H1 (cell line): Measurements from ENCODE around the gene CNDP2. TPM values are rescaled to one million over a fixed set of nuclear protein-coding genes. Genes with fewer than 3 reads are reported as not detected.

Source experiments
- CTCF ChIA-PET: fragments of 300-600 bp; sonication (Branson Sonifier 250); formaldehyde crosslinking; loops from one replicate; lab custom pipeline; 2021; ENCODE audit not compliant: partially characterized antibody; lab: Charles Lee
- POLR2A ChIA-PET: fragments of 300-600 bp; sonication (Branson Sonifier 250); formaldehyde crosslinking; loops from one replicate; lab custom pipeline; 2021; ENCODE audit warnings: inconsistent platforms; ENCODE audit not compliant: partially characterized antibody; lab: Charles Lee
- DNase-seq, 2 experiments: peaks; one replicate each; pipeline versions ENCODE4 v3.0.0 to v3.0.0-alpha.2; 2010 to 2022; ENCODE audit warnings: low spot score in 2 of 2, low read depth in 1 of 2, mixed read lengths in 1 of 2
- FAIRE-seq: peaks from 2 replicates; lab custom pipeline; 2011; peaks lifted over from hg19 to GRCh38; lab: Jason Lieb, UNC
- H2AFZ ChIP-seq: 2 replicates; pipeline ENCODE4 v1.8.1; 2012; ENCODE audit warnings: low read length, inconsistent platforms
- H2AK5ac ChIP-seq: 2 replicates; pipeline ENCODE4 v1.6.1; 2013; ENCODE audit warnings: low read depth, low read length
- H2BK120ac ChIP-seq: replicated peaks from 2 replicates; pipeline ENCODE3; 2013; ENCODE audit warnings: low read depth, low read length, inconsistent platforms
- H2BK12ac ChIP-seq: 2 replicates; pipeline ENCODE4 v1.6.1; 2013; ENCODE audit warnings: low read depth, low read length
- H2BK15ac ChIP-seq: 2 replicates; pipeline ENCODE4 v1.6.1; 2013; ENCODE audit warnings: low read length
- H2BK20ac ChIP-seq: 2 replicates; pipeline ENCODE4 v1.6.1; 2013; ENCODE audit warnings: low read length
- H2BK5ac ChIP-seq: 2 replicates; pipeline ENCODE4 v1.6.1; 2013; ENCODE audit warnings: low read depth, low read length
- H3K14ac ChIP-seq: 2 replicates; pipeline ENCODE4 v1.6.1; 2013; ENCODE audit warnings: inconsistent platforms; ENCODE audit not compliant: insufficient read length
- H3K18ac ChIP-seq: 2 replicates; pipeline ENCODE4 v1.6.1; 2013; ENCODE audit warnings: low read length; ENCODE audit errors: extremely low read depth
- H3K23ac ChIP-seq: 2 replicates; pipeline ENCODE4 v1.6.1; 2013; ENCODE audit warnings: inconsistent platforms; ENCODE audit not compliant: insufficient read length
- H3K23me2 ChIP-seq: 2 replicates; pipeline ENCODE4 v1.6.1; 2013; ENCODE audit warnings: low read depth, low read length
- H3K27ac ChIP-seq: 2 replicates; pipeline ENCODE4 v1.6.1; 2011; ENCODE audit warnings: low read depth, low read length, inconsistent platforms
- H3K27me3 ChIP-seq, 4 experiments: replicated peaks in 1 of 4; 1 replicate in 1 of 4; 2 replicates in 3 of 4; pipeline versions ENCODE4 v1.6.1 to v1.8.1; 2011 to 2013; ENCODE audit warnings: low read length in 3 of 4, mild to moderate bottlenecking in 3 of 4, inconsistent platforms in 2 of 4, mixed read lengths in 2 of 4, moderate library complexity in 1 of 4; ENCODE audit not compliant: control insufficient read depth in 3 of 4, insufficient read depth in 3 of 4; ENCODE audit errors: extremely low read depth in 1 of 4
- H3K36me3 ChIP-seq, 4 experiments: 2 replicates each; pipeline versions ENCODE4 v1.6.1 to v1.8.1; 2011 to 2013; ENCODE audit warnings: mild to moderate bottlenecking in 4 of 4, low read length in 3 of 4, moderate library complexity in 2 of 4, control low read depth in 1 of 4, inconsistent platforms in 1 of 4; ENCODE audit not compliant: insufficient read depth in 4 of 4, control insufficient read depth in 2 of 4
- H3K4ac ChIP-seq: replicated peaks from 2 replicates; pipeline ENCODE3; 2013; ENCODE audit warnings: low read length, low read depth, mixed read lengths, inconsistent platforms; ENCODE audit not compliant: insufficient read length
- H3K4me1 ChIP-seq, 4 experiments: replicated peaks in 1 of 4; 1 replicate in 1 of 4; 2 replicates in 3 of 4; pipeline versions ENCODE4 v1.6.1 to v1.8.1; 2011 to 2013; ENCODE audit warnings: low read length in 3 of 4, inconsistent platforms in 2 of 4, mixed read lengths in 1 of 4; ENCODE audit not compliant: insufficient read depth in 4 of 4, control insufficient read depth in 3 of 4
- H3K4me2 ChIP-seq, 2 experiments: 2 replicates each; pipeline versions ENCODE4 v1.6.1 to v1.8.1; 2011 to 2013; ENCODE audit warnings: low read depth in 2 of 2, low read length in 2 of 2, control low read depth in 1 of 2, inconsistent platforms in 1 of 2, mild to moderate bottlenecking in 1 of 2; ENCODE audit not compliant: insufficient read depth in 1 of 2
- H3K4me3 ChIP-seq, 4 experiments: fragments of 200-600, 300-600 bp in 1 of 4; sonication (generic), shearing (Covaris generic), sonication (Bioruptor Twin) in 1 of 4; 2 replicates each; pipeline versions ENCODE4 v1.5.1 to v1.8.1; 2011 to 2016; ENCODE audit warnings: low read length in 4 of 4, low read depth in 3 of 4, control low read depth in 2 of 4, inconsistent platforms in 2 of 4, mild to moderate bottlenecking in 2 of 4, mixed read lengths in 1 of 4, moderate library complexity in 1 of 4; ENCODE audit not compliant: insufficient read depth in 2 of 4; ENCODE audit errors: extremely low read depth in 1 of 4
- H3K56ac ChIP-seq: replicated peaks from 2 replicates; pipeline ENCODE3; 2013; ENCODE audit warnings: low read depth, mild to moderate bottlenecking, mixed read lengths, low read length, inconsistent platforms; ENCODE audit not compliant: insufficient read length
- H3K79me1 ChIP-seq: 2 replicates; pipeline ENCODE4 v1.6.1; 2013; ENCODE audit warnings: low read depth, low read length, control low read depth
- H3K79me2 ChIP-seq, 2 experiments: 2 replicates each; pipeline versions ENCODE4 v1.6.1 to v1.8.1; 2012 to 2013; ENCODE audit warnings: low read length in 2 of 2, mild to moderate bottlenecking in 2 of 2, inconsistent platforms in 1 of 2; ENCODE audit not compliant: insufficient read depth in 2 of 2, control insufficient read depth in 1 of 2
- H3K9ac ChIP-seq, 4 experiments: replicated peaks in 1 of 4; 1 replicate in 1 of 4; 2 replicates in 3 of 4; pipeline versions ENCODE4 v1.6.1 to v1.8.1; 2011 to 2013; ENCODE audit warnings: low read depth in 3 of 4, low read length in 3 of 4, control low read depth in 2 of 4, mild to moderate bottlenecking in 2 of 4, moderate library complexity in 2 of 4, inconsistent platforms in 1 of 4; ENCODE audit errors: extremely low read depth in 1 of 4
- H3K9me3 ChIP-seq, 2 experiments: 2 replicates each; pipeline versions ENCODE4 v1.6.1 to v1.8.1; 2012 to 2013; ENCODE audit warnings: mild to moderate bottlenecking in 2 of 2, moderate library complexity in 2 of 2, control low read depth in 1 of 2, inconsistent platforms in 1 of 2, low read depth in 1 of 2, low read length in 1 of 2, mixed read lengths in 1 of 2; ENCODE audit not compliant: insufficient read depth in 2 of 2
- H4K20me1 ChIP-seq, 2 experiments: replicated peaks in 1 of 2; 2 replicates each; pipeline versions ENCODE3 to v1.8.1; 2011 to 2013; ENCODE audit warnings: inconsistent platforms in 2 of 2, low read length in 2 of 2, mild to moderate bottlenecking in 1 of 2; ENCODE audit not compliant: insufficient read depth in 2 of 2, control insufficient read depth in 1 of 2
- H4K5ac ChIP-seq: 2 replicates; pipeline ENCODE4 v1.6.1; 2013; ENCODE audit warnings: low read length, low read depth, mixed read lengths, inconsistent platforms; ENCODE audit not compliant: insufficient read length
- H4K8ac ChIP-seq: 2 replicates; pipeline ENCODE4 v1.8.0; 2013; ENCODE audit warnings: mild to moderate bottlenecking, moderate library complexity, low read length, inconsistent platforms; ENCODE audit not compliant: insufficient read depth; ENCODE audit errors: extremely low read depth
- H4K91ac ChIP-seq: replicated peaks from 2 replicates; pipeline ENCODE3; 2013; ENCODE audit warnings: low read length, mixed read lengths, inconsistent platforms; ENCODE audit not compliant: insufficient read length
- ASH2L ChIP-seq: fragments of 200-600, 300-600 bp; sonication (generic); IDR thresholded peaks from one replicate; pipeline ENCODE4 v1.7.1; 2017; ENCODE audit warnings: low read length
- ATF3 ChIP-seq: IDR thresholded peaks from 2 replicates; pipeline ENCODE4 v1.6.1; 2011; ENCODE audit warnings: low read depth, mild to moderate bottlenecking, low read length; ENCODE audit not compliant: insufficient read depth
- BACH1 ChIP-seq: IDR thresholded peaks from 2 replicates; pipeline ENCODE4 v1.6.1; 2012; ENCODE audit warnings: low read length, improper control_type of control experiment
- CREB1 ChIP-seq: IDR thresholded peaks from 2 replicates; pipeline ENCODE4 v1.6.1; 2012; ENCODE audit warnings: inconsistent platforms
- CTCF ChIP-seq, 3 experiments: IDR thresholded peaks; 1 replicate in 2 of 3; 2 replicates in 1 of 3; pipeline versions ENCODE4 v1.5.1 to v1.6.1; 2011; ENCODE audit warnings: low read length in 3 of 3, mild to moderate bottlenecking in 3 of 3, inconsistent platforms in 2 of 3, low read depth in 1 of 3, moderate library complexity in 1 of 3; ENCODE audit not compliant: insufficient read depth in 1 of 3; ENCODE audit errors: control extremely low read depth in 1 of 3
- GABPA ChIP-seq: IDR thresholded peaks from 2 replicates; pipeline ENCODE4 v1.6.1; 2011; ENCODE audit warnings: mild to moderate bottlenecking, low read length, moderate library complexity, borderline replicate concordance; ENCODE audit not compliant: insufficient read depth
- KDM1A ChIP-seq: fragments of 200-600, 300-600 bp; sonication (generic); IDR thresholded peaks from 2 replicates; pipeline ENCODE4 v1.7.1; 2016; ENCODE audit warnings: mild to moderate bottlenecking, low read length, borderline replicate concordance
- KDM4A ChIP-seq: IDR thresholded peaks from one replicate; pipeline ENCODE4 v1.7.1; 2012; ENCODE audit warnings: low read depth, mild to moderate bottlenecking, moderate library complexity, low read length, inconsistent platforms; ENCODE audit not compliant: severe bottlenecking
- PHF8 ChIP-seq: fragments of 200-600 bp; sonication (generic); conservative IDR thresholded peaks from 2 replicates; pipeline ENCODE4 v1.7.1; 2012; ENCODE audit warnings: low read depth, mild to moderate bottlenecking, inconsistent platforms, low read length, moderate library complexity
- POLR2AphosphoS5 ChIP-seq: IDR thresholded peaks from 2 replicates; pipeline ENCODE4 v1.6.1; 2011; ENCODE audit warnings: low read depth, low read length
- SIN3A ChIP-seq, 2 experiments: IDR thresholded peaks in 1 of 2; conservative IDR thresholded peaks in 1 of 2; 2 replicates each; pipeline ENCODE4 v1.6.1; 2011 to 2012; ENCODE audit warnings: low read length in 2 of 2, improper control_type of control experiment in 1 of 2, low read depth in 1 of 2, mild to moderate bottlenecking in 1 of 2
- WGBS, 2 experiments: shearing (Covaris generic) in 1 of 2; methylation state at CpG; one replicate each; pipeline versions ENCODE4 v1.1.6 to v1.1.7; 2013 to 2015; ENCODE audit warnings: low lambda C conversion rate in 2 of 2, mixed read lengths in 2 of 2, inconsistent platforms in 1 of 2, low coverage in 1 of 2, missing lambda C conversion rate in 1 of 2; ENCODE audit not compliant: insufficient replicate concordance in 2 of 2, insufficient coverage in 1 of 2, insufficient read length in 1 of 2; ENCODE audit errors: extremely low coverage in 1 of 2, missing lambda C conversion rate in 1 of 2; 5-methylcytosine and 5-hydroxymethylcytosine counted together
- polyA plus RNA-seq, 7 experiments: library from polyadenylated mRNA; depleted of rRNA in 3 of 7; stranded (reverse) in 5 of 7; unstranded in 2 of 7; fragments of >200 nt in 5 of 7; fragments of 200-250 nt in 2 of 7; gene quantifications; 1 replicate in 5 of 7; 2 replicates in 1 of 7; 4 replicates in 1 of 7; pipeline versions ENCODE4 v1.2.1 to v1.2.3, GENCODE V29; 2011 to 2013; ENCODE audit warnings: missing spikeins in 2 of 7, mixed read lengths in 2 of 7
- total RNA-seq: library from RNA; stranded (reverse); fragmentation: NEBNext Ultra II Directional; extraction: Animal tissue kit (Norgen Biotek cat#: 25700); gene quantifications from 2 replicates; pipeline ENCODE4 v1.2.1, GENCODE V29; 2021

The CNDP2 gene
- total and polyA plus RNA-seq, 2 of the 8 experiments (the other 6 are each of a cell fraction or from before 2014, with no cell fraction given) = 71.8 to 243 TPM

- Histone ChIP-seq H3K36me3 (no peaks in the 10 kb centered on the region), H3K9me3 (peaks cover 10 to 19% of the 10 kb centered on the region in 2 experiments), H2BK20ac (no peak overlapping the region), H4K8ac (no peak overlapping the region), H3K14ac (no peak overlapping the region), H2BK12ac (no peak overlapping the region), H2BK5ac (no peak overlapping the region), H4K20me1 (peaks cover 0 to 2% of the 10 kb centered on the region in 2 experiments), H2AFZ (no peak overlapping the region), H4K91ac (no peak overlapping the region), H2BK120ac (no peak overlapping the region), H3K27ac (no peak overlapping the region), H3K4me2 (no peak overlapping the region), H3K23ac (no peak overlapping the region), H3K23me2 (peaks cover 5% of the 10 kb centered on the region; the same call in 1 of the 2 replicates), H3K9ac (no peak overlapping the region), H3K27me3 (no peaks in the 10 kb centered on the region), H3K4me1 (no peaks in the 10 kb centered on the region), H3K4ac (no peak overlapping the region), H4K5ac (no peak overlapping the region), H3K18ac (no peak overlapping the region), H2BK15ac (no peak overlapping the region), H3K56ac (no peak overlapping the region), H3K4me3 (no peak overlapping the region), H2AK5ac (no peak overlapping the region), H3K79me1 (no peaks in the 10 kb centered on the region), H3K79me2 (no peaks in the 10 kb centered on the region)
- ChIA-PET POLR2A (no interaction called here), CTCF (interaction anchor here (0.8 to 2.8 kb wide), 7 partner anchors 8 to 222 kb away, joined by 3 to 11 read pairs (median 4); no protein-coding TSS in a partner anchor)
- FAIRE-seq (no peak), DNase-seq (no peak)
- WGBS, 2 experiments = 89% methylated on average over 4 of the region's 4 CpGs; no CpG with 5 or more reads in 1 of the 2 experiments
- TF ChIP-seq CREB1 (no peak), GABPA (no peak), BACH1 (no peak), ASH2L (no peak), POLR2AphosphoS5 (no peak), PHF8 (no peak), KDM1A (no peak), CTCF (IDR thresholded peaks at IDR 0.05; ENCODE audit: control extremely low read depth in 1 of 3, insufficient read depth in 1 of 3, low read depth in 1 of 3, low read length in 3 of 3) (no peak), KDM4A (no peak), SIN3A (conservative IDR thresholded peaks at IDR 0.05 in 1 of 2, IDR thresholded peaks at IDR 0.05 in 1 of 2; ENCODE audit: low read depth in 1 of 2, low read length in 2 of 2) (no peak), ATF3 (no peak)
Measured at GRCh38 chr18:74569401-74569800, 73.2 kb downstream of the CNDP2 start.
